Measurements from ENCODE around the gene TRAPPC14. TPM values are rescaled to one million over a fixed set of nuclear protein-coding genes. Genes with fewer than 3 reads are reported as not detected.
A peak's percentile ranks its signal among the peaks of the same experiment; 100 is the strongest.

TRAPPC14 gene
- total and polyA plus RNA-seq, 2 of the 13 experiments (the other 11 are each of a cell fraction or from before 2014, with no cell fraction given) = 4.7 to 9.6 TPM

- TF ChIP-seq ZNF572 (CRISPR knock-in tag; IDR thresholded peaks at IDR 0.05) (no peak), ZNF274 (CRISPR knock-in tag; IDR thresholded peaks at IDR 0.05) (peak; percentile 69; the same call in 1 of the 2 replicates), ZNF280D (CRISPR knock-in tag; IDR thresholded peaks at IDR 0.05) (0 out of 2 replicates have a peak, but pooled peaks have one; percentile 14), SRSF9 (IDR thresholded peaks at IDR 0.05; ENCODE audit: borderline replicate concordance, insufficient read depth, low read depth, low read length, poor library complexity, severe bottlenecking) (no peak), ZNF143 (CRISPR knock-in tag; IDR thresholded peaks at IDR 0.05) (0 out of 2 replicates have a peak, but pooled peaks have one; percentile 16), CCDC6 (CRISPR knock-in tag; IDR thresholded peaks at IDR 0.05) (no peak; the same call in 1 of the 2 replicates), HNF4G (IDR thresholded peaks at IDR 0.05; ENCODE audit: borderline replicate concordance, low read depth, low read length) (no peak), HNF4G (CRISPR knock-in tag; IDR thresholded peaks at IDR 0.05; ENCODE audit: borderline replicate concordance, low read depth) (no peak), ZNF275 (CRISPR knock-in tag; IDR thresholded peaks at IDR 0.05; ENCODE audit: borderline replicate concordance) (0 out of 2 replicates have a peak, but pooled peaks have one; percentile 78), TIGD3 (CRISPR knock-in tag; IDR thresholded peaks at IDR 0.05; ENCODE audit: borderline replicate concordance) (no peak), NONO (IDR thresholded peaks at IDR 0.05) (no peak), NONO (CRISPR knock-in tag; conservative IDR thresholded peaks at IDR 0.05) (peak; percentile 32), FOSL1 (CRISPR knock-in tag; IDR thresholded peaks at IDR 0.05; ENCODE audit: borderline replicate concordance) (no peak), PCBP2 (optimal IDR thresholded peaks at IDR 0.05; ENCODE audit: low read depth, low read length, poor library complexity, severe bottlenecking) (no peak), ZNF30 (CRISPR knock-in tag; IDR thresholded peaks at IDR 0.05) (no peak), GTF2F1 (IDR thresholded peaks at IDR 0.05; ENCODE audit: low read length) (no peak), HINFP (CRISPR knock-in tag; IDR thresholded peaks at IDR 0.05; ENCODE audit: low read depth) (no peak), SAFB2 (CRISPR knock-in tag; IDR thresholded peaks at IDR 0.05; ENCODE audit: borderline replicate concordance, low read depth) (no peak), ZNF136 (CRISPR knock-in tag; IDR thresholded peaks at IDR 0.05; ENCODE audit: low read depth) (no peak), BCL3 (CRISPR knock-in tag; IDR thresholded peaks at IDR 0.05) (0 out of 2 replicates have a peak, but pooled peaks have one; percentile 50)
These were observed 9.8 kb downstream of the TRAPPC14 start, which contains the start of gene LAMTOR4 (continued) for GRCh38 chr7:100148559-100149328.

Measured in HepG2 (cell line).